ENCODE measurements around the gene RNLS. TPM values are rescaled to one million over a fixed set of nuclear protein-coding genes. Genes with fewer than 3 reads are reported as not detected.
"Not testable (repeated sequence)": the region's sequence is repeated elsewhere in the genome, so short reads cannot be mapped to it uniquely, and the experiment has no call there.

The RNLS gene
- total RNA-seq, 1 donor from 2014 or later = 11.9 TPM

- DNase-seq = no peak
Observed at GRCh38 chr10:88337134-88337533, 246.0 kb downstream of the RNLS start.

- DNase-seq = no peak
Observed at GRCh38 chr10:88336334-88336733, 246.8 kb downstream of the RNLS start.

GRCh38 chr10:88333248-88333630, 249.9 kb downstream of the RNLS start:
- DNase-seq = no peak

DNA sequence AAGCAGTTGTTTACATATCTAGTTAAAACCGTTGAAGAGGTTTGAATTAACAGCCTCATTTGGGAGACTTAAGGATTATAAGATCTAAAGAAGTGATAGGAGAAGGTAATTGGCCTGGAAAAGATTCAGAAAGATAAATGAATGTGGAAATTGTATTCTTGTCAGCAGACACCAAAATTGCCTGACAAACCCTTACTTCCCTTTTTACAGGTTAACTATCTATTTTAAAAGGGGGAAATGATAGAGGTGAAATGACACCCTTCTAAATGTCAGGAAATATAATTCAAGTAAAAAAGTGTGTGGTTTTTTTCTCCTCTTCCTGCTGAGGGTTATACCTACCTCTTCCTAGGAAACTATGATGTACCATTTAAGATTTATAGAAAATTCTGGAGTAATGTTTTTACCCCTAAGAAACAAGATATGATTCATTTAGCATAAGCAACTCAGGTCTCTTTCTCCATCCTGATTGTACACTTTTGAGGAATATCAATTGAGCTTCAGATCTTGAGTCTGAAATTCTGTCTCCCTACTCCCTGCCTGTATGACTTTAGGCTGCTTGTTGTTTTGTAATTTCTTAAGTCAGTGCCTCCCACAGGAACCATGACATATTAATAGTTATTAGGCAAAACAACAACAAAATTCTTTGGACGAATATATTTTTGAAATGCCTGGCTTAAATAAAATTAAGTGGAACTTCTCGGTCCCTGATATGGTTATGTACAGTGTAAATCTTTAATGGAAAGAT, 250.4 kb downstream of the RNLS start:
- DNase-seq = no peak

- DNase-seq = no peak
Observed at GRCh38 chr10:88330174-88330573, 252.9 kb downstream of the RNLS start.

- DNase-seq = no peak
Observed at GRCh38 chr10:88322324-88323063, 260.6 kb downstream of the RNLS start.

- DNase-seq = no peak
Observed at GRCh38 chr10:88319960-88320517, 263.1 kb downstream of the RNLS start.

- no peak for DNase-seq
Observed at GRCh38 chr10:88318803-88319202, 264.3 kb downstream of the RNLS start.

DNA sequence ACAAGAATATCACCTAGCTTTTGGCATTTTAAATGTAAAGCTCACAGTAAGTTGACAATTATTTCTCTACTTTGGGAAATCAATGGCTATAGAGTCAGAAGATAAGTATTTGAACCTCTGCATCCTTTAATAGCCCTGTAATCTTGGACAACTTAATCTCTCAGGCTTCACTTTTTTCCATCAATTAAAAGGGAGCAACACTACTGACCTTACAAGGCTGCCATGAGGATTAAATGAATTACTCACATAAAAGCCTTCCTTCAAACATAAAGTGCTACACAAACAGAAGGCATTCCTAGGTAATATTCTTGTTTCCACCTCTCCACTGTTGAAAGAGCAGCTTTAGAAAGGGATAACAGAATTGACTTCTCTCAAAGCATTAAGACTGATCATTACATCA, 266.0 kb downstream of the RNLS start:
- no peak for DNase-seq

GRCh38 chr10:88316292-88316861, 266.7 kb downstream of the RNLS start:
- no peak for DNase-seq

GRCh38 chr10:88315755-88316154, 267.4 kb downstream of the RNLS start:
- no peak for DNase-seq

- peak; percentile 8 for DNase-seq
Observed at GRCh38 chr10:88314362-88314761, 268.8 kb downstream of the RNLS start.

DNA sequence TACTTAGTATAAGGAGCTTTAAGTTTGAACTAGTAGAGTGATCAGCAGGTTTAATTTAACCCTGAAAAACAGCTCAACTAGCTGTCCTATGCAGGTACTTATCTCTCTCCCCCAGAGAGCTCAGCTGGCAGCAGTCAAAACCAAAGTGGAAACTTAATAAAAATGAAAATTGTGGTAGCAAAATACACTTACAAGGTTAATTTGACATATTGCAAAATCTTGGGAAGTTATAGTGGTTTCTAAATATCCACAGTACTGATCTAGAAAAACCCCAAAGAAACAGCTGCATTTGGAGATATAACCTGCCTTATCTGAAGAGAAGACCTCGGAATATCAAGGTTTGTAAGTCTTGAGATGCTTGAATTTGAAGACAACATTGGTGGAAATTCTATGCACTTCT, 269.2 kb downstream of the RNLS start:
- DNase-seq = no peak

DNA sequence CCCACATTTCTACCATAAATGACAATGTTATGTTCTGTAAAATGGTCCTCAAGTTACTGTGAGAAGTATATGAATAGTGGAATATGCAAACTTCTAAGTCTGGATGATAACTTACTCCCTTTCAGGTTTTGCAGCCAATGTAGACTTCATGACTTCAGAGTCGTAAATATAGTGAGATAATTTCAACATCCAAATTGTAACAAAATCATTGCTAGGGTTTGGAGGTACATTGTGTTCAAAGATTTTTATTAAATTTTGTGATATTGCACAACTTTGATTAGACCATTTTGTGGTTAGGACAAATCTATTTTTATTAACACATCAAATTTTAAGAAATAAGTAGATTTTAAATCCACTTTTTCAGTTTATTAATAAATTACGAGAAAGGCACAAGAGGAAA, 270.3 kb downstream of the RNLS start:
- no peak for DNase-seq

- DNase-seq = no peak
Observed at GRCh38 chr10:88311264-88311663, 271.9 kb downstream of the RNLS start.

GRCh38 chr10:88309365-88309764, 273.8 kb downstream of the RNLS start:
- DNase-seq = no peak

DNA sequence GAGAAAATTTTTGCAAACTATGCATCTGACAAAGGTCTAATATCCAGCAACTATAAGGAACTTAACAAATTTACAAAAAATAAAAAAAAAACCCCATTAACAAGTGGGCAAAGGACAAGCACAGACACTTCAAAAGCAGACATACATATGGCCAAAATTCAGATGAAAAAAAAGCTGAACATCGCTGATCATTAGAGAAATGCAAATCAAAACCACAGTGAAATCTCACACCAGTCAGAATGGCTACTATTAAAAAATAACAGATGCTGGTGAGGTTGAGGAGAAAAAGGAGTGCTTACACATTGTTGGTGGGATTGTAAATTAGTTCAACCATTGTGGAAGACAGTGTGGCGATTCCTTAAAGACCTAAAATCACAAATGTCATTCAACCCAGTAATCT, 274.8 kb downstream of the RNLS start:
- not testable (repeated sequence) for DNase-seq

- no peak for DNase-seq
Observed at GRCh38 chr10:88299787-88300186, 283.3 kb downstream of the RNLS start.

DNA sequence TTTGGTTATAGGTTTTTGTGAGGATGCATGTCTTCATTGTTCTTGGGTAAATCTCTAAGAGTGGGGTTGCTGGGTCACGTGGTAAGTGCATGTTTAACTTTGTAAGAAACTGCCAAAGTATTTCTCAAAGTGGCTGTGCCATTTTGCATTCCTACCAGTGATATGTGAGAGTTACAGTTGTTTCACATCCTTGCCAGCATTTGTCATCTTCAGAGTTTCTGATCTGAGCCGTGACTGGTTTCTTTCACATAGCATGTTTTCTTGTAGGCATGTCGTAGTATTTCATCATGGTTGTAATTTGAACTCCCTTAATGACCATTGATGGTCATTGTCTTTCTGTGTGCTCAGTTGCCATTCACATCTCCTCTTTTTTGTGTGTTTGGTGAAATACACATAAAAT, 286.0 kb downstream of the RNLS start:
- DNase-seq = no peak

- DNase-seq = no peak
Observed at GRCh38 chr10:88293651-88294230, 289.4 kb downstream of the RNLS start.

GRCh38 chr10:88293073-88293472, 290.0 kb downstream of the RNLS start:
- DNase-seq = no peak

GRCh38 chr10:88292185-88292514, 291.0 kb downstream of the RNLS start:
- no peak for DNase-seq

All from tongue (tissue), 2 donors.